ENCODE measurements around the gene CLDN10.

- TF ChIP-seq CTCF (IDR thresholded peaks at IDR 0.05) = no peak
- TF ChIP-seq TCF7L2 (IDR thresholded peaks at IDR 0.05; ENCODE audit: low read depth, low read length) = no peak
- TF ChIP-seq POLR2AphosphoS5 (IDR thresholded peaks at IDR 0.05; ENCODE audit: low read depth, low read length) = no peak
These were observed 15.6 kb downstream of the CLDN10 start for GRCh38 chr13:95568131-95568530.
